HG02840 (cell line): ENCODE results near the gene KLHL6.
"Not testable (repeated sequence)": the region's sequence is repeated elsewhere in the genome, so short reads cannot be mapped to it uniquely, and the experiment has no call there.

Experiments
- ATAC-seq: cut with Tn5 transposase; IDR thresholded peaks from one replicate; pipeline ENCODE4 v1.9.1; 2021; ENCODE audit warnings: mild to moderate bottlenecking, moderate library complexity, moderate number of reproducible peaks; ENCODE audit not compliant: unreplicated experiment, low FRiP score

Gene KLHL6

GRCh38 chr3:183533412-183534132, 21.9 kb downstream of the KLHL6 start:
- no peak for ATAC-seq

GRCh38 chr3:183532620-183533411, 22.7 kb downstream of the KLHL6 start:
- ATAC-seq = no peak

GRCh38 chr3:183529717-183530116, 25.8 kb downstream of the KLHL6 start:
- no peak for ATAC-seq

GRCh38 chr3:183529185-183529584, 26.3 kb downstream of the KLHL6 start:
- no peak for ATAC-seq

- not testable (repeated sequence) for ATAC-seq
These were observed 26.7 kb downstream of the KLHL6 start for GRCh38 chr3:183528758-183529157.

- peak; percentile 77 for ATAC-seq
These were observed 27.8 kb downstream of the KLHL6 start for GRCh38 chr3:183527428-183528379.

GRCh38 chr3:183526838-183527427, 28.6 kb downstream of the KLHL6 start:
- no peak for ATAC-seq

- ATAC-seq = no peak
These were observed 31.0 kb downstream of the KLHL6 start for GRCh38 chr3:183524476-183524875.

GRCh38 chr3:183520741-183521556, 34.6 kb downstream of the KLHL6 start:
- not testable (repeated sequence) for ATAC-seq

- not testable (repeated sequence) for ATAC-seq
These were observed 35.2 kb downstream of the KLHL6 start for GRCh38 chr3:183520295-183520694.

GRCh38 chr3:183519891-183520290, 35.6 kb downstream of the KLHL6 start:
- no peak for ATAC-seq

GRCh38 chr3:183518491-183519251, 36.8 kb downstream of the KLHL6 start:
- ATAC-seq = no peak

GRCh38 chr3:183517607-183518006, 37.9 kb downstream of the KLHL6 start:
- ATAC-seq = no peak

- ATAC-seq = no peak
These were observed 39.3 kb downstream of the KLHL6 start for GRCh38 chr3:183515968-183516851.

GRCh38 chr3:183514021-183514420, 41.5 kb downstream of the KLHL6 start:
- ATAC-seq = no peak

- no peak for ATAC-seq
These were observed 42.3 kb downstream of the KLHL6 start for GRCh38 chr3:183513046-183513706.
